Breast epithelium (tissue), 4 donors: Measurements from ENCODE around the gene LRP2. TPM values are rescaled to one million over a fixed set of nuclear protein-coding genes. Genes with fewer than 3 reads are reported as not detected.
"Not testable (repeated sequence)": the region's sequence is repeated elsewhere in the genome, so short reads cannot be mapped to it uniquely, and the experiment has no call there.

ENCODE experiments used
- DNase-seq, 2 donors: peaks; one replicate each; pipeline ENCODE4 v3.0.0-alpha.2; 2019; ENCODE audit warnings: low spot score in 2 of 2
- H3K27ac ChIP-seq, 2 donors: fragments of 200-600 bp; sonication (generic) in 1 of 2; one replicate each; pipeline ENCODE4 v1.5.1; 2016 to 2019; ENCODE audit warnings: mild to moderate bottlenecking in 1 of 2
- H3K27me3 ChIP-seq, 2 donors: fragments of 200-600 bp; sonication (generic) in 1 of 2; one replicate each; pipeline versions ENCODE4 v1.5.1 to v1.6.0; 2017 to 2019; ENCODE audit warnings: control low read depth in 1 of 2, mild to moderate bottlenecking in 1 of 2
- H3K36me3 ChIP-seq: fragments of 200-600 bp; one replicate; pipeline ENCODE4 v1.5.1; 2019
- H3K4me1 ChIP-seq, 2 donors: fragments of 200-600 bp; sonication (generic); one replicate each; pipeline ENCODE4 v1.5.1; 2016 to 2019; ENCODE audit warnings: control low read depth in 1 of 2
- H3K4me3 ChIP-seq, 3 donors: fragments of 200-600 bp; sonication (generic); 1 replicate in 2 of 3; 2 replicates in 1 of 3; pipeline ENCODE4 v1.5.1; 2016 to 2019; ENCODE audit warnings: mild to moderate bottlenecking in 3 of 3, moderate library complexity in 2 of 3
- H3K9me3 ChIP-seq, 2 donors: fragments of 200-600 bp; sonication (generic) in 1 of 2; one replicate each; pipeline ENCODE4 v1.5.1; 2016 to 2019; ENCODE audit warnings: control low read depth in 1 of 2
- POLR2A ChIP-seq: fragments of 450-650 bp; IDR thresholded peaks from one replicate; pipeline ENCODE4 v1.6.1; 2016; ENCODE audit warnings: antibody characterized with exemption, mild to moderate bottlenecking, moderate library complexity
- POLR2AphosphoS5 ChIP-seq, 3 donors: sonication (generic); formaldehyde crosslinking; IDR thresholded peaks; one replicate each; pipeline ENCODE4 v1.6.1; 2017; ENCODE audit warnings: antibody characterized with exemption in 3 of 3
- intact Hi-C: fragments of 100-400 bp; cut with DNase I; formaldehyde crosslinking; loops from one replicate; pipeline ENCODE4 v1.15.1; 2023; ENCODE audit warnings: low total_unique reads
- total RNA-seq, 3 donors: library from RNA; depleted of rRNA; stranded (reverse); fragments of >200 nt; gene quantifications; one replicate each; pipeline ENCODE4 v1.1.0, GENCODE V29; 2016
- TF ChIP-seq, protein P1 (sequence below), 3 donors: fragments of 450-650 bp; IDR thresholded peaks; one replicate each; pipeline ENCODE4 v1.5.1; 2016 to 2017; ENCODE audit warnings: antibody characterized with exemption in 3 of 3, mild to moderate bottlenecking in 3 of 3, moderate library complexity in 3 of 3

Gene LRP2
- total RNA-seq, 3 donors from 2014 or later = under 0.01 to 60.4 (median 19.7) TPM

DNA sequence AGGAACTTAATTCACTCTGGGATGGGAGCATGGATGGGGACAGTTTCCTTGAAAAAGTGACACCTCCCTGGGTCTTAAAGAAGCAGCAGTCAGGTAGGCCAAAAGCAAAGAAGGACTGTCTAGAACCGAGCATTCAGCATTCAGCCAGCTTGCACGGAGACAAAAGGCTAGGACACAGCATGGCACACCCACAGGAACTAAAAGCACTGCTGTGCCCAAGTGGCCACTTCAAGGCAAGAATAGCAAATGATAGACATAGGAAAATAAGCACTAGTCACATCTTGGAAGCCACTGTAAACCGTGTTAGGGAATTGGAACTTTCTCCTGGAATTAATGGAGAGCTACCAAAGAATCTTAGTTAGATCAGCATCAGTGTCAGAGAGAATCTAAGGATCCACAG is 47.0 kb downstream of the LRP2 start:
- TF ChIP-seq, protein P1, sequence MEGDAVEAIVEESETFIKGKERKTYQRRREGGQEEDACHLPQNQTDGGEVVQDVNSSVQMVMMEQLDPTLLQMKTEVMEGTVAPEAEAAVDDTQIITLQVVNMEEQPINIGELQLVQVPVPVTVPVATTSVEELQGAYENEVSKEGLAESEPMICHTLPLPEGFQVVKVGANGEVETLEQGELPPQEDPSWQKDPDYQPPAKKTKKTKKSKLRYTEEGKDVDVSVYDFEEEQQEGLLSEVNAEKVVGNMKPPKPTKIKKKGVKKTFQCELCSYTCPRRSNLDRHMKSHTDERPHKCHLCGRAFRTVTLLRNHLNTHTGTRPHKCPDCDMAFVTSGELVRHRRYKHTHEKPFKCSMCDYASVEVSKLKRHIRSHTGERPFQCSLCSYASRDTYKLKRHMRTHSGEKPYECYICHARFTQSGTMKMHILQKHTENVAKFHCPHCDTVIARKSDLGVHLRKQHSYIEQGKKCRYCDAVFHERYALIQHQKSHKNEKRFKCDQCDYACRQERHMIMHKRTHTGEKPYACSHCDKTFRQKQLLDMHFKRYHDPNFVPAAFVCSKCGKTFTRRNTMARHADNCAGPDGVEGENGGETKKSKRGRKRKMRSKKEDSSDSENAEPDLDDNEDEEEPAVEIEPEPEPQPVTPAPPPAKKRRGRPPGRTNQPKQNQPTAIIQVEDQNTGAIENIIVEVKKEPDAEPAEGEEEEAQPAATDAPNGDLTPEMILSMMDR (IDR thresholded peaks at IDR 0.05) = no peak
- TF ChIP-seq POLR2A (no peak), POLR2AphosphoS5 (IDR thresholded peaks at IDR 0.05) (no peak)
- Histone ChIP-seq H3K4me3 (no peak overlapping the region), H3K27me3 (no peaks in the 10 kb centered on the region), H3K36me3 (no peaks in the 10 kb centered on the region), H3K27ac (no peak overlapping the region), H3K4me1 (no peaks in the 10 kb centered on the region), H3K9me3 (no peaks in the 10 kb centered on the region)
- intact Hi-C loops = no loop called here
- no peak for DNase-seq

DNA sequence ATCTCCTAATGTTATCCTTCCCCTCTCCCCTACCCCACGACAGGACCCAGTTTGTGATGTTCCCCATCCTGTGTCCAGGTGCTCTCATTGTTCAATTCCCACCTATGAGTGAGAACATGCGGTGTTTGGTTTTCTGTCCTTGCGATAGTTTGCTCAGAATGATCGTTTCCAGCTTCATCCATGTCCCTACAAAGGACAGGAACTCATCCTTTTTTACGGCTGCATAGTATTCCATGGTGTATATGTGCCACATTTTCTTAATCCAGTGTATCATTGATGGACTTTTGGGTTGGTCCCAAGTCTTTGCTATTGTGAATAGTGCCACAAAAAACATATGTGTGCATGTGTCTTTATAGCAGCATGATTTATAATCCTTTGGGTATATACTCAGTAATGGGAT is 54.0 kb downstream of the LRP2 start:
- H3K4me3 ChIP-seq, H3K36me3 ChIP-seq, H3K4me1 ChIP-seq, H3K27ac ChIP-seq, DNase-seq, intact Hi-C loops, H3K27me3 ChIP-seq, H3K9me3 ChIP-seq: not testable (repeated sequence)

DNA sequence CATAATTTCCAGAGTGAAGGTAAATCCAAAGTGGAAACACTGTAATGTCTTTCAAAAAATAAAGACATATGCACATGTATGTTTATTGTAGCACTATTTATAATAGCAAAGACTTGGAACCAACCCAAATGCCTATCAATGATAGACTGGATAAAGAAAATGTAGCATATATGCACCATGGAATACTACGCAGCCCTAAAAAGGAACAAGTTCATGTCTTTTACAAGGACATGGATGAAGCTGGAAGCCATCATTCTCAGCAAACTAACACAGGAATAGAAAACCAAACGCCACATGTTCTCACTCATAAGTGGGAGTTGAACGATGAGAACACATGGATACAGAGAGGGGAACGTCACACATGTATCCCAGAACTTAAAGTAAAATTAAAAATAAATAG is 57.6 kb downstream of the LRP2 start:
- intact Hi-C loops, H3K9me3 ChIP-seq, H3K27ac ChIP-seq, H3K4me1 ChIP-seq, H3K27me3 ChIP-seq, DNase-seq, H3K36me3 ChIP-seq, H3K4me3 ChIP-seq: not testable (repeated sequence)

DNA sequence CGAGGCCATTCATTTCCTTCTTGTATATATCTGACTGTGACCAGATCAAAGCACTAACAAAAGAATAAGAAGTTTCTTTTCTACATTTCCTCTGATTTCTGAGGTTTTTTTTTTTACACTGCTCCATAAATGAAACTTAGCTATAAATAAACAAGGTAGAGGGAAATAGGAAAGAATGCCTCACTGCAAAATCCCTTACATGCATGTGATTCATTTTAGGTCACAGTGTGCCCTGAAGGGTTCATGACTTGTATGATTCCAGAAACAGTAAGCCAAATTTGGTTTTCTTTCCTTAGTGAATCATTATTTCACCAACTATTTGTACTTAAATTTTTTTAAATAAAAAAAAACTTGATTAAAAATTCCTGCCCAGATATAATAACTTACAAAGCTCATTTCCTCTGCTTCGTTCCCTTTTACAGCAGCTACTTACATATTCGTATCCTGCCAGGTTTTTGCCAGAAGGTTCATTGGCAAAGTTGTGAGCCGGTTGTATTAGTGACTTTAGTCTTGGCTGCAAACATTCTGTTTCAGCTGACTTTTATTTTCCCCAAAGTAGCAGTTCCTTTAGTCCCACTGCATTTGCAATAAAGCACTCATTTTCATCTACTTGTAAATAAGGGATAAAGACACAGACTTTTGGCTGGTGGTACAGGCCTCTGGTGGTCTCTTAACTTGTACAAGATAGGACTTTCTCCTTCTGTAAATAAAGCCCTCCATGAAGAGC is 58.6 kb downstream of the LRP2 start:
- TF ChIP-seq POLR2AphosphoS5 (IDR thresholded peaks at IDR 0.05) (no peak), POLR2A (no peak)
- TF ChIP-seq, protein P1 (IDR thresholded peaks at IDR 0.05) = no peak
- H3K4me3 ChIP-seq = no peak overlapping the region
- H3K27ac ChIP-seq = peak overlapping the region; percentile 52 to 54
- no peak for DNase-seq
- intact Hi-C loops = no loop called here
- no peaks in the 10 kb centered on the region for H3K9me3 ChIP-seq
- H3K27me3 ChIP-seq = no peaks in the 10 kb centered on the region
- no peaks in the 10 kb centered on the region for H3K36me3 ChIP-seq
- no peaks in the 10 kb centered on the region for H3K4me1 ChIP-seq

DNA sequence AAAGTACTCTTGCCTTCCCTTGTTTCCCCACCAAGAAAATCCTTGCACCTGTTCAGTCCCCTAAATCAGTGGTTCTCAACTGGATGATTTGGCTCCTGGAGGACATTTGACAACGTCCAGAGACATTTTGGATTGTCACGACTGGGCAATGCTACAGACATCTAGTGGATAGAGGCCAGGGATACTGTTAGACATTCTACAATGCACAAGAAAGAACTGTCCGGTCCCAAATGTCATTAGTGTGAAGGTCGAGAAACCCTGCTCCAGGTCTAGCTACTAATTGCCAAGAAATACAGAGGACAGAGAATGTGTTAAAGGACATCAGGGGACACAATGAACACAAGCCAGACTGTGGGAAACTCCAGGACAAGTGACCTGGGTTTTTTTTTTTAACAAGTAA is 60.0 kb downstream of the LRP2 start:
- TF ChIP-seq POLR2AphosphoS5 (IDR thresholded peaks at IDR 0.05) = no peak
- TF ChIP-seq, protein P1 (IDR thresholded peaks at IDR 0.05) = no peak
- TF ChIP-seq POLR2A = no peak
- no peak for DNase-seq
- no peaks in the 10 kb centered on the region for H3K36me3 ChIP-seq
- H3K27me3 ChIP-seq = no peaks in the 10 kb centered on the region
- H3K27ac ChIP-seq = peak overlapping the region; percentile 31 to 79
- no peaks in the 10 kb centered on the region for H3K4me1 ChIP-seq
- H3K9me3 ChIP-seq = no peaks in the 10 kb centered on the region
- H3K4me3 ChIP-seq = no peak overlapping the region
- intact Hi-C loops = no loop called here

DNA sequence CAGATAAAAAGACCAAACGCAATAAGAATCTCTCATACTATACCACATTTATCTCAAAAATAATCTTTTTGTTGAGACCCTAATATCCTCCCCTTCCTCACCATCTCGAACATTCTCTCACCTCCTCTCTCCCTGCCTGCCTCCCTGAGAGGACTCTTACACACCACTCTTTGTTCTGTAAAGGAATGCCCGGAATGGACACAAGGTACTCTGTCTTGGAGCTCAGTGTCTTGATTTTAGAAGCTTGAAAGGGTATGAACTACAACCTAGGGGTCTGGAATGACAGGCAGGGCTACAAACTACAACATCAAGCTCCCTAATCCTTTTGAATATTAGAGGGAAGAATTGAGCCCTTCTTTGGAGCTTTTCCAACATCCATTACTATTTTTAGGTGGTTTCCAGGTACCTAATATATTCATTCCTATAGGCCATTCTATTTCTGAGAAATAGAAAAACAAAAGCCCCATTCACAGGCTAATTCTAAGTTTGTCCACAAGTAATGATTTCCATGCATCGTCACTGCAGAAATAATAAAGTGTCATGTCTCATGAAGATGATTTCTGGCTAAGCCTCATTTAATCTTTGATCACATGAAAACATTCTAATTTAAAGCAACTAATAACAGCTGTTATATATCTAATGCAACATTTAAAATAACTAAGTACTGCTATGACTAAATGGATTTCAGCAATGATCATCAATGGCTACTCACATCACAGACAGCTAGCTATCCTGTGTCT is 60.6 kb downstream of the LRP2 start:
- no peak for DNase-seq
- TF ChIP-seq, protein P1 (IDR thresholded peaks at IDR 0.05) = no peak
- TF ChIP-seq POLR2A = no peak
- no peak for TF ChIP-seq POLR2AphosphoS5 (IDR thresholded peaks at IDR 0.05)
- H3K27me3 ChIP-seq = no peaks in the 10 kb centered on the region
- H3K9me3 ChIP-seq = no peaks in the 10 kb centered on the region
- intact Hi-C loops = no loop called here
- no peak overlapping the region for H3K4me3 ChIP-seq
- no peaks in the 10 kb centered on the region for H3K4me1 ChIP-seq
- H3K36me3 ChIP-seq = no peaks in the 10 kb centered on the region
- peak overlapping the region; percentile 31 to 79 for H3K27ac ChIP-seq
